Fibroblast of lung (primary cell): ENCODE measurements around the gene PCDH7. TPM values are rescaled to one million over a fixed set of nuclear protein-coding genes. Genes with fewer than 3 reads are reported as not detected.
A peak's percentile ranks its signal among the peaks of the same experiment; 100 is the strongest.

Experiments
- DNase-seq, 2 donors: peaks; one replicate each; pipeline versions ENCODE4 v3.0.0 to v3.0.0-alpha.2; 2010; ENCODE audit warnings: low read depth in 2 of 2
- H2AFZ ChIP-seq: 2 replicates; pipeline ENCODE4 v1.5.1; 2012; ENCODE audit warnings: low read length, control low read depth, inconsistent platforms
- H3K27ac ChIP-seq: 2 replicates; pipeline ENCODE4 v1.5.1; 2011; ENCODE audit warnings: low read length, control low read depth; ENCODE audit not compliant: insufficient read depth
- H3K27me3 ChIP-seq: 2 replicates; pipeline ENCODE4 v1.5.1; 2011; ENCODE audit warnings: mild to moderate bottlenecking, low read length; ENCODE audit not compliant: control insufficient read depth, insufficient read depth
- H3K36me3 ChIP-seq: 2 replicates; pipeline ENCODE4 v1.5.1; 2011; ENCODE audit warnings: low read length; ENCODE audit not compliant: control insufficient read depth, insufficient read depth
- H3K4me1 ChIP-seq: 2 replicates; pipeline ENCODE4 v1.5.1; 2011; ENCODE audit warnings: low read length; ENCODE audit not compliant: control insufficient read depth, insufficient read depth; ENCODE audit errors: extremely low read depth
- H3K4me2 ChIP-seq: 2 replicates; pipeline ENCODE4 v1.5.1; 2011; ENCODE audit warnings: low read length, control low read depth; ENCODE audit not compliant: insufficient read depth; ENCODE audit errors: extremely low read depth
- H3K4me3 ChIP-seq, 4 experiments: fragments of 200-600 bp in 1 of 4; sonication (generic) in 1 of 4; replicated peaks in 1 of 4; 2 replicates each; pipeline ENCODE4 v1.5.1; 2011 to 2016; ENCODE audit warnings: low read length in 4 of 4, low read depth in 3 of 4, mild to moderate bottlenecking in 3 of 4, control low read depth in 2 of 4, inconsistent platforms in 1 of 4, mixed read lengths in 1 of 4; ENCODE audit not compliant: insufficient read depth in 1 of 4; ENCODE audit errors: control extremely low read depth in 1 of 4
- H3K79me2 ChIP-seq: 2 replicates; pipeline ENCODE4 v1.5.1; 2012; ENCODE audit warnings: mild to moderate bottlenecking, low read length, inconsistent platforms; ENCODE audit not compliant: control insufficient read depth, insufficient read depth
- H3K9ac ChIP-seq: 2 replicates; pipeline ENCODE4 v1.5.1; 2011; ENCODE audit warnings: mild to moderate bottlenecking, low read length, control low read depth; ENCODE audit not compliant: insufficient read depth
- H3K9me3 ChIP-seq: 2 replicates; pipeline ENCODE4 v1.5.1; 2012; ENCODE audit warnings: low read depth, low read length; ENCODE audit not compliant: control insufficient read depth, insufficient read depth
- H4K20me1 ChIP-seq: 2 replicates; pipeline ENCODE4 v1.5.1; 2011; ENCODE audit warnings: low read length; ENCODE audit not compliant: control insufficient read depth, insufficient read depth; ENCODE audit errors: extremely low read depth
- CTCF ChIP-seq, 2 donors: IDR thresholded peaks in 1 of 2; conservative IDR thresholded peaks in 1 of 2; 1 replicate in 1 of 2; 2 replicates in 1 of 2; pipeline ENCODE4 v1.5.1; 2011 to 2012; ENCODE audit warnings: low read length in 2 of 2, control low read depth in 1 of 2, inconsistent platforms in 1 of 2, low read depth in 1 of 2, mild to moderate bottlenecking in 1 of 2
- EZH2 ChIP-seq: IDR thresholded peaks from 2 replicates; pipeline ENCODE4 v1.5.1; 2012; ENCODE audit warnings: low read length, control low read depth, mild to moderate bottlenecking; ENCODE audit errors: missing control alignments
- polyA plus RNA-seq, 2 donors: library from polyadenylated mRNA; depleted of rRNA in 1 of 2; stranded (reverse) in 1 of 2; unstranded in 1 of 2; fragments of >200 nt; gene quantifications; 2 replicates each; pipeline ENCODE4 v1.2.1, GENCODE V29; 2011 to 2012; ENCODE audit warnings: missing spikeins in 1 of 2
- total RNA-seq: library from RNA; depleted of rRNA; stranded (reverse); fragments of >200 nt; gene quantifications from 2 replicates; pipeline ENCODE4 v1.2.1, GENCODE V29; 2014

Gene PCDH7
- total and polyA plus RNA-seq, 2 donors (not counting 1 experiment from before 2014, with no cell fraction given), result 2.3 to 21.4 TPM

- Histone ChIP-seq H3K27ac (peak overlapping the region; percentile 46), H3K4me3 (peak overlapping the region; percentile 59 to 86 (median 71)), H3K4me2 (peak overlapping the region; percentile 93), H3K9me3 (no peaks in the 10 kb centered on the region), H3K79me2 (peaks cover 27% of the 10 kb centered on the region), H3K27me3 (no peaks in the 10 kb centered on the region), H4K20me1 (no peaks in the 10 kb centered on the region), H3K36me3 (no peaks in the 10 kb centered on the region), H3K4me1 (no peaks in the 10 kb centered on the region), H3K9ac (peak overlapping the region; percentile 42), H2AFZ (peak overlapping the region; percentile 83)
- DNase-seq, result peak; percentile 73 to 83
- TF ChIP-seq EZH2 (no peak), CTCF (conservative IDR thresholded peaks at IDR 0.05 in 1 of 2, IDR thresholded peaks at IDR 0.05 in 1 of 2; ENCODE audit: low read depth in 1 of 2, low read length in 2 of 2) (no peak)
These were observed 632 bp upstream of the PCDH7 start for GRCh38 chr4:30719454-30720020.

- DNase-seq, result peak; percentile 69
- H3K36me3 ChIP-seq, result no peaks in the 10 kb centered on the region
- peak overlapping the region; percentile 93 for H3K4me2 ChIP-seq
- H3K27ac ChIP-seq, result peak overlapping the region; percentile 43
- H4K20me1 ChIP-seq, result no peaks in the 10 kb centered on the region
- no peaks in the 10 kb centered on the region for H3K9me3 ChIP-seq
- H2AFZ ChIP-seq, result peak overlapping the region; percentile 54
- H3K4me3 ChIP-seq, result peak overlapping the region; percentile 59 to 86 (median 71)
- no peaks in the 10 kb centered on the region for H3K27me3 ChIP-seq
- no peaks in the 10 kb centered on the region for H3K4me1 ChIP-seq
- TF ChIP-seq CTCF (conservative IDR thresholded peaks at IDR 0.05 in 1 of 2, IDR thresholded peaks at IDR 0.05 in 1 of 2; ENCODE audit: low read depth in 1 of 2, low read length in 2 of 2) (no peak), EZH2 (no peak)
- H3K9ac ChIP-seq, result peak overlapping the region; percentile 60
- peaks cover 29% of the 10 kb centered on the region for H3K79me2 ChIP-seq
These were observed 554 bp downstream of the PCDH7 start for GRCh38 chr4:30720661-30721184.

- no peaks in the 10 kb centered on the region for H3K4me1 ChIP-seq
- peak overlapping the region; percentile 93 for H2AFZ ChIP-seq
- peak overlapping the region; percentile 59 to 86 (median 71) for H3K4me3 ChIP-seq
- no peaks in the 10 kb centered on the region for H3K27me3 ChIP-seq
- no peaks in the 10 kb centered on the region for H3K9me3 ChIP-seq
- peak overlapping the region; percentile 57 for H3K27ac ChIP-seq
- H4K20me1 ChIP-seq, result no peaks in the 10 kb centered on the region
- DNase-seq, result peak; percentile 57 to 65
- TF ChIP-seq EZH2, result no peak
- no peak for TF ChIP-seq CTCF (conservative IDR thresholded peaks at IDR 0.05 in 1 of 2, IDR thresholded peaks at IDR 0.05 in 1 of 2; ENCODE audit: low read depth in 1 of 2, low read length in 2 of 2)
- H3K9ac ChIP-seq, result peak overlapping the region; percentile 60
- peaks cover 33% of the 10 kb centered on the region for H3K79me2 ChIP-seq
- H3K4me2 ChIP-seq, result peak overlapping the region; percentile 93
- H3K36me3 ChIP-seq, result no peaks in the 10 kb centered on the region
These were observed 1.3 kb downstream of the PCDH7 start for GRCh38 chr4:30721185-30722091.
